Measurements from ENCODE around the gene DNAJC27.

DNAJC27 gene

DNA sequence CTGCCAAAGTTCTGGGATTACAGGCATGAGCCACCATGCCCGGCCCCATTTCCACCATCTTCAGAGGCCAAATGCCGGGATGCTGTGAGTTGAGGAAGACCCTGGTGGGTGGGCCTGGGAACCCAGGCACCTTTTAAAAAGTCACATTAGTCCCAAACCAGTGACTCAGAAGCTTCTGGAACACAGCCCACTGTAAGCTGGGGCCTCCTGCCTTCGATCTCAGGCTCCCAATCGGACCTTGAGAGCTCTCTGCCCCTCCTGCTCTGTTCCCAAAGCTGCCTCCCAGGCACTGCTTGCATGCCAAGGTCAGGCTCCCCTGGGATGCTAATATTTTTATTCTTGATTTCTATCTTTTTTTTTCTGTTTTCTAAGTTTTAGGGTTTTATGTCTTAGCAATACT is 56.0 kb downstream of the DNAJC27 start:
- no peaks in the 10 kb centered on the region for H3K36me3 ChIP-seq (ENCODE audit: control insufficient read depth, insufficient read depth, low read length, severe bottlenecking)
- peak; percentile 59 for DNase-seq (ENCODE audit: low read depth)
- peaks cover 41% of the 10 kb centered on the region for H3K4me1 ChIP-seq (ENCODE audit: control insufficient read depth, insufficient read depth, low read length)
- no peaks in the 10 kb centered on the region for H3K27me3 ChIP-seq (replicated peaks; ENCODE audit: control insufficient read depth, insufficient read depth, low read length)
- peak overlapping the region; percentile 67 for H3K4me3 ChIP-seq (ENCODE audit: low read length)
- H3K9me3 ChIP-seq (ENCODE audit: control insufficient read depth, low read length), result no peaks in the 10 kb centered on the region
- peak overlapping the region; percentile 44 for H3K9ac ChIP-seq (ENCODE audit: low read length)

DNA sequence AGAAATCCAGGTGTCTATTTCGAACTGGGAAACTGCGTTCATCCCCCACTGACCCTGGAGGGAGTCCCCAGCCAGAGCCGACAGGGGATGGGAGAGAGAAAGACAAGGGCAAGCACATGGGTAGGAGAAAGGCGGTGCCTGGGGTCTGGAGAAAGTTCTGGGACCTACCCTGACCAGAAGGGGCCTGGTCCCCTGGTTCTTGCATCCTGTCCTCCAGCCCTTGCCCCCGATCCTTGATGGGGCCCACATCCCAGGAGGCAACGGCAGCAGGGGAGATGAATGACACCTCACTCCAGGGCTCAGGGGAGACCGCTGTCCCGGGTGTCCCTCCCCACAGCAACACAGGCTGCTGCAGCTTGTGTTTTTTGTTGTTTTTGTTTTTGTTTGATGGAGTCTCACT is 56.6 kb downstream of the DNAJC27 start:
- Histone ChIP-seq H3K4me3 (ENCODE audit: low read length) (no peak overlapping the region), H3K4me1 (ENCODE audit: control insufficient read depth, insufficient read depth, low read length) (peaks cover 41% of the 10 kb centered on the region), H3K27me3 (replicated peaks; ENCODE audit: control insufficient read depth, insufficient read depth, low read length) (no peaks in the 10 kb centered on the region), H3K36me3 (ENCODE audit: control insufficient read depth, insufficient read depth, low read length, severe bottlenecking) (peaks cover 2% of the 10 kb centered on the region), H3K9ac (ENCODE audit: low read length) (no peak overlapping the region), H3K9me3 (ENCODE audit: control insufficient read depth, low read length) (peaks cover under 1% of the 10 kb centered on the region)
- no peak for DNase-seq (ENCODE audit: low read depth)

DNA sequence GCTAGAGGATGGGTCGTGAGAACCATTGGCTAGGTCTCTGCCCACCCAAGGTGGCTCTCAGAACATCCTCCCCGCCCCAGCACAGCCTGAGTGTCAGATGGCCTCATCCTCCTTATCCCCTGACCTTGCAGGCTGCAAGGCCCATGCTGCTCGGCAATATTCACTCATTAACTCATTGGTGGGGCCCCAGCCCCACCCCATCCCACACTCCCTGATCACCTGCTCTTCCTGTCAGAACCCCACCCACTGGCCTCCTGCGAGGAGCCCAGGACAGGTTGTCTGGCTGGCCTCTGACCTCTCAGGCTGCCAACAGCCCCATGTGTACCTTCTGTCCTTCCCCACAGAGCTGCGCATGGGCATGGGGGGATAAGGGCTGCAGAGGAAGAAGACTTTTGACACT is 57.0 kb downstream of the DNAJC27 start:
- peaks cover 6% of the 10 kb centered on the region for H3K36me3 ChIP-seq (ENCODE audit: control insufficient read depth, insufficient read depth, low read length, severe bottlenecking)
- no peaks in the 10 kb centered on the region for H3K27me3 ChIP-seq (replicated peaks; ENCODE audit: control insufficient read depth, insufficient read depth, low read length)
- DNase-seq (ENCODE audit: low read depth), result no peak
- no peak overlapping the region for H3K9ac ChIP-seq (ENCODE audit: low read length)
- H3K9me3 ChIP-seq (ENCODE audit: control insufficient read depth, low read length), result peaks cover 2% of the 10 kb centered on the region
- H3K4me3 ChIP-seq (ENCODE audit: low read length), result no peak overlapping the region
- peaks cover 44% of the 10 kb centered on the region for H3K4me1 ChIP-seq (ENCODE audit: control insufficient read depth, insufficient read depth, low read length)

DNA sequence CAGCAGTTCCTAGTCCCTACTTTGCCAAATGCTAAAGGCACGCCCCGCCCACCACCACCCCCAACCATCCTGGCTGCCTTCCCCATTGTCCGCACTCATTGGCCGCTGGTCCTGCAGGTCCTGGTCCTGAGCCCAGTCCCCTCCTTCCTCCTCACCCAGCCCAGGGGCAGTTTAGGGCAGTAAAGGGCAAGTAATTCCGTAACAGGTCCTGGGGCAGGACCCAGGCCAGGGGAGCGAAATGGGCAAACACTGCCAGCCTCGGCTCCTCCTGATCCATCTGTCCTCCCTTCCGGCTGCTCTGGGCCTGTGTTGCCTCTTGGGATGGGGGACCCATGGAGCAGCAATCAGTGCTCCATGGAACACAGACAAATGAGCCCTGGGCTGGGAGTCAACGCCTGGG is 57.8 kb downstream of the DNAJC27 start:
- Histone ChIP-seq H3K9ac (ENCODE audit: low read length) (no peak overlapping the region), H3K27me3 (replicated peaks; ENCODE audit: control insufficient read depth, insufficient read depth, low read length) (no peaks in the 10 kb centered on the region), H3K9me3 (ENCODE audit: control insufficient read depth, low read length) (peaks cover 2% of the 10 kb centered on the region), H3K4me3 (ENCODE audit: low read length) (no peak overlapping the region), H3K36me3 (ENCODE audit: control insufficient read depth, insufficient read depth, low read length, severe bottlenecking) (peaks cover 6% of the 10 kb centered on the region), H3K4me1 (ENCODE audit: control insufficient read depth, insufficient read depth, low read length) (peaks cover 45% of the 10 kb centered on the region)
- no peak for DNase-seq (ENCODE audit: low read depth)

DNA sequence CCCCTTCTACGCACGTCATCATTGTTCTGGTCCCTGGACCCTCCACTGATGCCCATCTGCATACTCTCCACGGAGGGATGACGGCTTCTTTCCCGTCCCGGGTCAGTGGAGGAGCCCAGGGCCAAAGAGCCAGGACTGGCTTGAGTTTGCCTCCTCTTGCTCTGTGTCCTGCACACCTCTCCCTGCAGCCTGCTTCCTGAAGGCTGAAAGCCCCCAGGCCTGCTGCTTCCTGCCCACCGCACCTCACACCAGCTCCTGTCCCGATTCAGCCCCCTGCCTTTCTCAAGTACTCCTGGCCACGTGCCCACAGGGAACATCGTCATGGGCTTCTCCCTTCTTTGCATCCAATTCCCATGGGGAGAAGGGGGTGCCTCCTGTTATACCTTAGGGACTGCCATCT is 58.8 kb downstream of the DNAJC27 start:
- Histone ChIP-seq H3K4me1 (ENCODE audit: control insufficient read depth, insufficient read depth, low read length) (peaks cover 41% of the 10 kb centered on the region), H3K36me3 (ENCODE audit: control insufficient read depth, insufficient read depth, low read length, severe bottlenecking) (peaks cover 6% of the 10 kb centered on the region), H3K27me3 (replicated peaks; ENCODE audit: control insufficient read depth, insufficient read depth, low read length) (no peaks in the 10 kb centered on the region), H3K9me3 (ENCODE audit: control insufficient read depth, low read length) (peaks cover 2% of the 10 kb centered on the region), H3K9ac (ENCODE audit: low read length) (no peak overlapping the region), H3K4me3 (ENCODE audit: low read length) (no peak overlapping the region)
- DNase-seq (ENCODE audit: low read depth), result no peak

DNA sequence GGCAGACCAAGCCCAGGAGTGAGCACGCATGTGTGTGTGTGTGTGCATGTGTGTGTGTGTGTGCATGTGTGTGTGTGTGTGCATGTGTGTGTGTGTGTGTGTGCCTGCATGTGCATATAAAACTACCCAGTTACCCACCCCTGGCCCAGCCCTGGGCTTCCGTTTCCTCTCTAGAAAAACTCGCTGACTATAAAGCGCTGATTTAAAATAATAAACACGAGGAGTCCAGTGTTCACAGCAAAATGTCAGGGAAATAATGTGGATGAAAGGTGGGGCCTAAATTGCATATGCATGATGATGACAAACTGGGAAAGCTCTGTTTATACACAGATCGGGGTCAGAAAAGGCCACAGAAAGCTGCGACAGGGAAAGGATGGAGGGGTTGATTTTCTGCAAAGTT is 59.2 kb downstream of the DNAJC27 start:
- H3K4me1 ChIP-seq (ENCODE audit: control insufficient read depth, insufficient read depth, low read length), result peaks cover 40% of the 10 kb centered on the region
- peaks cover 6% of the 10 kb centered on the region for H3K36me3 ChIP-seq (ENCODE audit: control insufficient read depth, insufficient read depth, low read length, severe bottlenecking)
- H3K4me3 ChIP-seq (ENCODE audit: low read length), result no peak overlapping the region
- no peaks in the 10 kb centered on the region for H3K27me3 ChIP-seq (replicated peaks; ENCODE audit: control insufficient read depth, insufficient read depth, low read length)
- peaks cover 2% of the 10 kb centered on the region for H3K9me3 ChIP-seq (ENCODE audit: control insufficient read depth, low read length)
- DNase-seq (ENCODE audit: low read depth), result no peak
- H3K9ac ChIP-seq (ENCODE audit: low read length), result no peak overlapping the region

DNA sequence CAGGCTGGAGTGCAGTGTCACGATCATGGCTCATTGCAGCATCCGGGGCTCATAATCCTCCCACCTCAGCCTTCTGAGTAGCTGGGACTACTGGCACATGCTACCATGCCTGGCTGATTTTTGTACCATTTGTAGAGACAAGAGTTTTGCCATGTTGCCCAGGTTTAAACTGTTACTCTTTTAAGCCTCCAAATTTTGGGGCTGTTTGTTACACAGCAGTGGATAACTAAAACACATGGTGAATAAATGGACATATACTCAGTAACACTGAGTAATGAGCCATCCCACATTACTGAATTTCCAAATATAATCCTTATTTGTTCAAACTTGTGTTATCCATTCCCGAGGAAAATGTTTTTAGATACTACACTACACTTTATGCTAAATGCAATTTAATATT is 61.5 kb downstream of the DNAJC27 start:
- Histone ChIP-seq H3K4me1 (ENCODE audit: control insufficient read depth, insufficient read depth, low read length) (peaks cover 29% of the 10 kb centered on the region), H3K9ac (ENCODE audit: low read length) (no peak overlapping the region), H3K9me3 (ENCODE audit: control insufficient read depth, low read length) (peaks cover 2% of the 10 kb centered on the region), H3K4me3 (ENCODE audit: low read length) (no peak overlapping the region), H3K36me3 (ENCODE audit: control insufficient read depth, insufficient read depth, low read length, severe bottlenecking) (peaks cover 11% of the 10 kb centered on the region), H3K27me3 (replicated peaks; ENCODE audit: control insufficient read depth, insufficient read depth, low read length) (no peaks in the 10 kb centered on the region)
- DNase-seq (ENCODE audit: low read depth), result no peak

DNA sequence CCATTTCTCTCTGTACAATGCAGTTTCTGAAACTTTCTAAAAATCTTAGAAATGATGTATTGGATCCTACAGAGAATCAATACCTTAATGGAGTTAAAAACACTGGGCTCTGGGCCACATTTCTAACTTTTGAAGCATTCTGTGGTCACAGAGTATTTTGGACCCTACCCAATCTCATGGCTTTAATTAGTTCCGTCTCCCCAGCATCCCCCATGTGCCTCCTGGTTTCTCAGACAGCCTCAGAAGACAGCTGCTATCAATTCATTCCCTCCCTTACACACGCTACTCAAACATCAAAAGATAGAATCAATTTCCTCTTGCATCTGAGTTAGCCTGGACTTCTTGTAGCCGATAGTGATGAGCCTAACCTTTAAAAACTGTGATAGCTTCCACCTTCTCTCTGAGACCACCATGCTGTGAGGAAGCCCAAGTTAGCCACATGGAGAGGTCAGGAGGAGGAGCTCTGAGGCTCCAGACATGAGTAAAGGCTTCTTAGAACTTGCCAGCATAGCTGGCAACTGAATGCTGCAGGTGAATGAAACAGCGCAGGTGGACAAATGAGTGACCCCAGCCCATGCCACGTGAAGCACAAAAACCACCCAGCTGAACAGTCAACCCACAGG is 62.1 kb downstream of the DNAJC27 start:
- Histone ChIP-seq H3K4me1 (ENCODE audit: control insufficient read depth, insufficient read depth, low read length) (peaks cover 29% of the 10 kb centered on the region), H3K4me3 (ENCODE audit: low read length) (no peak overlapping the region)

DNA sequence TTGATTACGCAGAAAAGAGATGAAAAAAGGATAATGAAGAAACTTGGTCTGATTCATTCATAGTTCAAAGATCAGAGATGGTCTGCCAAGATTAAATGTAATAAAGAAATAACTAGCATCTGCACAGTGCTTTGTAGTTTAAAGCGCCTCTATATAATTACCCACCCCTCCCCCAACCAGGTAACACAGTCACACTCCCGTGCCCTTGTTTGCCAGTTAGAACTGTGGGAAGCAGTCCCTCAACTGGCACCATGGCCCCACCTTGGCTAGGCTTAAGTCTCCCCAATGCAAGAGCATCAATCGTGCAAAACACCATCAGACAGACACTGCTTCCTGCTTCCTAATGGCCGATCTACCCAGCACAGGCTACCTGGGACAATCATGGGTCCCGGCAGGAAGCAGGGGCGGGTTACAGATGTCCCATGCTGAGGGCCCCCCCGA is 63.3 kb downstream of the DNAJC27 start:
- Histone ChIP-seq H3K9ac (ENCODE audit: low read length) (no peak overlapping the region), H3K4me3 (ENCODE audit: low read length) (no peak overlapping the region), H3K27me3 (replicated peaks; ENCODE audit: control insufficient read depth, insufficient read depth, low read length) (no peaks in the 10 kb centered on the region), H3K4me1 (ENCODE audit: control insufficient read depth, insufficient read depth, low read length) (peaks cover 27% of the 10 kb centered on the region), H3K9me3 (ENCODE audit: control insufficient read depth, low read length) (peaks cover 2% of the 10 kb centered on the region), H3K36me3 (ENCODE audit: control insufficient read depth, insufficient read depth, low read length, severe bottlenecking) (peaks cover 13% of the 10 kb centered on the region)
- DNase-seq (ENCODE audit: low read depth), result no peak

More for the DNA sequence above, 62.1 kb downstream of the DNAJC27 start:
- Histone ChIP-seq H3K9ac (ENCODE audit: low read length) (no peak overlapping the region), H3K36me3 (ENCODE audit: control insufficient read depth, insufficient read depth, low read length, severe bottlenecking) (peaks cover 11% of the 10 kb centered on the region), H3K27me3 (replicated peaks; ENCODE audit: control insufficient read depth, insufficient read depth, low read length) (no peaks in the 10 kb centered on the region), H3K9me3 (ENCODE audit: control insufficient read depth, low read length) (peaks cover 2% of the 10 kb centered on the region)
- DNase-seq (ENCODE audit: low read depth), result peak; percentile 85

DNA sequence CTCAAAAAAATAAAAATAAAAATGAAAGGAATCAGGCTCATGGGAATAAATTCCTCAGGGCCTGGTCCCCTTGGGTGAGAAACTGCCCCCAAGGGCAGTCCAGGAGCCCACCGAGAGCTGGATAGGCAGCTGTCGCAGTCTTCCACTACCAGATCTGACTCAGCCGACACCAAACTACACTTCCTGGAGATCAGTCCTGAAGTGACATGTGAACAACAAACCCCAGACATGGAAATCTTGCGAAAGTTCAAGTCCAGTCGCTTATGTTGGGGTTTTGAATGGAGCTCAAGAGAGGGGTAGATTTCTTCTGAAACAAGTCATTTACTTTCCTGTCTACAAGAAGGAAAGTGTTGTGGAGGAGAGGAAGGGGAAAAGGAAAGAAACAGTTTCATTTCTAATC is 64.6 kb downstream of the DNAJC27 start:
- DNase-seq (ENCODE audit: low read depth), result peak; percentile 55
- Histone ChIP-seq H3K36me3 (ENCODE audit: control insufficient read depth, insufficient read depth, low read length, severe bottlenecking) (peaks cover 22% of the 10 kb centered on the region), H3K27me3 (replicated peaks; ENCODE audit: control insufficient read depth, insufficient read depth, low read length) (no peaks in the 10 kb centered on the region), H3K9ac (ENCODE audit: low read length) (no peak overlapping the region), H3K4me1 (ENCODE audit: control insufficient read depth, insufficient read depth, low read length) (peaks cover 25% of the 10 kb centered on the region), H3K9me3 (ENCODE audit: control insufficient read depth, low read length) (peaks cover 2% of the 10 kb centered on the region), H3K4me3 (ENCODE audit: low read length) (no peak overlapping the region)

DNA sequence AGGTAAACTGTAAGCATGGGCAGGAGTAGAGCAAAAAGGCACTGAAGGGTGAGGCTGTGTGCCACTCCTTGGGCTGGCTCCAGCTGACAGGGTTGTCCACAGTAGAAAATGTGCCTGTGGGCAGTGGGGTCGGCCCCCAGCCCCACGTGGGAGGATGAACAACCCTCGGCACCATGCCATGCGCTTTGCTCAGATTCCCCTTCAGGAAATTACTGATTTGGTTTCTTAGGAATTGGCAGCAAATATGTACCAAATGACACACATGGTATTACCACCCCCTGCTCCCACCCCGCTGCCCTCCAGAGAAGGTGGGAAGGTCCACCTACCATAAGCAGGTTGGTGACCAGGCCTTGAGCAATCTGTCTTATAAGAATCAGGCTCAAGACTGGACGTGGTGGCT is 65.3 kb downstream of the DNAJC27 start:
- H3K4me1 ChIP-seq (ENCODE audit: control insufficient read depth, insufficient read depth, low read length), result peaks cover 25% of the 10 kb centered on the region
- no peak overlapping the region for H3K9ac ChIP-seq (ENCODE audit: low read length)
- H3K4me3 ChIP-seq (ENCODE audit: low read length), result no peak overlapping the region
- peaks cover 2% of the 10 kb centered on the region for H3K9me3 ChIP-seq (ENCODE audit: control insufficient read depth, low read length)
- no peak for DNase-seq (ENCODE audit: low read depth)
- peaks cover 24% of the 10 kb centered on the region for H3K36me3 ChIP-seq (ENCODE audit: control insufficient read depth, insufficient read depth, low read length, severe bottlenecking)
- no peaks in the 10 kb centered on the region for H3K27me3 ChIP-seq (replicated peaks; ENCODE audit: control insufficient read depth, insufficient read depth, low read length)

Measured in adipocyte (in vitro differentiated cells).